GM12892 (cell line): ENCODE measurements around the gene EXOSC5.

Experiments
- DNase-seq: peaks from one replicate; pipeline ENCODE4 v3.0.0; 2011; ENCODE audit not compliant: insufficient read length
- FAIRE-seq: peaks from 2 replicates; lab custom pipeline; 2011; peaks lifted over from hg19 to GRCh38; lab: Jason Lieb, UNC
- POLR2A ChIP-seq: IDR thresholded peaks from 2 replicates; pipeline ENCODE4 v1.6.1; 2011; ENCODE audit warnings: low read depth, low read length, control low read depth
- POLR2AphosphoS5 ChIP-seq: IDR thresholded peaks from 2 replicates; pipeline ENCODE4 v1.6.1; 2011; ENCODE audit warnings: low read depth, low read length, control low read depth
- TAF1 ChIP-seq: IDR thresholded peaks from 2 replicates; pipeline ENCODE4 v1.6.1; 2011; ENCODE audit warnings: low read depth, mild to moderate bottlenecking, control low read depth, low read length, borderline replicate concordance

EXOSC5 gene

GRCh38 chr19:41422955-41423354, 25.8 kb upstream of the EXOSC5 start:
- TF ChIP-seq POLR2A (no peak), TAF1 (no peak), POLR2AphosphoS5 (no peak)
- DNase-seq (no peak), FAIRE-seq (no peak)

DNA sequence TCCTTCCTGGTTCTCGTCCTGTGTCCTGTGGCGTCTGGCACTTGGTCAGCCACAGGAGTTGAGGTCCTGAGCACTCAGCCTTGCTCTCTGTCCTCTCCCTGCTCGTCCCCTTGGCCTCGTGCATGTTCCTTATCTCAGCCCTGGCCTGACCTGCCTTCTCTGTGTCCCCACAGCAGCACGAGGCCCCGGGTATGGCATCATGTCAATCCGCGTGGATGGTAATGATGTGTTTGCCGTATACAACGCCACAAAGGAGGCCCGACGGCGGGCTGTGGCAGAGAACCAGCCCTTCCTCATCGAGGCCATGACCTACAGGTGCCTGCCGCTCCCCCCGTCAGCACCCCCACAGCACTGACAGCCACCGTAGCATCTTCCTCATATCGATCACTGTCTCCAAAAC, 25.3 kb upstream of the EXOSC5 start:
- DNase-seq (no peak), FAIRE-seq (no peak)
- TF ChIP-seq POLR2A (no peak), POLR2AphosphoS5 (no peak), TAF1 (no peak)

GRCh38 chr19:41421973-41422372, 24.8 kb upstream of the EXOSC5 start:
- TF ChIP-seq POLR2A (no peak), POLR2AphosphoS5 (no peak), TAF1 (no peak)
- FAIRE-seq (no peak), DNase-seq (no peak)

DNA sequence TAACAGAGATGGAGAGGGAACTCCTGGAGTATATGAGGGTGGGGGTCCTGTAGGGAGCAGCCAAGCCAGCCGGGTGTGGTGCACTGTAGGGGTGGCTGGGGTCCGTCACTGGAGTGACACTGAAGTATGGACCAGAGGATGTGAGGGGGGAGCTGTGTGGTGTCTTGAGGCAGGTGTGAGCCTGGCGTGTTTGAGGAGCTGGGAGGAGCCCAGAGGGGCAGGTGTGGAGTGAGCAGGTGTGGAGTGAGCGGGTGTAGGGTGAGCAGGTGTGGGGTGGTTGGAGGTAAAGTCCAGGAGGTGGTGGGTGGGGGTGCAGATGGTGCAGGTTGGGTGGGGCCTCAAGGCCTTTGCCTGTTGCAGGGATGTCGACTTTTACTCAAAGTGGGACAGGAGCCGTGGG, 24.2 kb upstream of the EXOSC5 start:
- TF ChIP-seq TAF1 (no peak), POLR2A (no peak), POLR2AphosphoS5 (no peak)
- DNase-seq: no peak
- no peak for FAIRE-seq

- DNase-seq (no peak), FAIRE-seq (no peak)
- TF ChIP-seq POLR2A (no peak), POLR2AphosphoS5 (no peak), TAF1 (no peak)
Observed at GRCh38 chr19:41420101-41420880, 23.1 kb upstream of the EXOSC5 start.

DNA sequence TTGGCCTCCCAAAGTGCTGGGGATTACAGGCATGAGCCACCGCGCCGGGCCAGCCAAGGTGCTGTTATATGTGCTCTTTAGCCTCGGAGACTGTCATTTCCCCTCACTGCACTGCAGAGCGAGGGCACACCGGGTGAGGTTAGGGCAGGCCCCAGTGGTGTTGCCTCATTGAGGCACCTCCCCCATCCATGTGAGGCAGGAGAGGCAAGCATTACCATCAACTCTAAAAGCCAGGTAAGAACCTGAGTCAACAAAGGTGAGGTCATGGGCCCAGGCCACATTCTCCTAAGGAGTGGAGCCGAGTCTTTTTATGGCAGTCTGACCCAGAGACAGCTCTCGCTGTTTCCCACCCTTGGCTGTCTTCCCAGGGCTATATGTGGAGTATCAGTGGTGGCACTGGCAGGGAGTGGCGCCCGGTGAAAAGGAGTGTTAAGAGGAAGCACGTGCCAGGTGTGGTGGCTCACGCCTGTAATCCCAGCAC, 19.1 kb upstream of the EXOSC5 start:
- no peak for DNase-seq

DNA sequence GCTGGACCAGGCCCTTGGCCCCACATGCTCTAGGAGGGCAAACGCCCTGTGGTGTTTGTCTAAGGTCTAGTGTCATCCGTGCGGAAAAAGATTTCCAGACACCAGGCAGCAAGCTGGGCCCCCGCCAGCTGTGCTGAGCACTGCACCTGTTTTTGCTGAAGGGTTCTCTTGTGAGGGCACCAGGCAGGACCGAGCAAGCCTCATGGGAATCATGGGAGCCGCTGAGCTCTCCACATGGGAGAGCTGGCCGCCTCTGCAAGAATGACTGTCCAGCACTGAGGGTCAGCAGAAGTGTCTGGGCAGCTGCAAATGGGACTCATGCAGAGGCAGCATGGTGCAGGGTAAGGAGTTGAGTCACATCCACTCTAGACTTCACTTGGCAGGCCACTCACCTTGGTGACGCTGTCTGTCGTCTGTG, 18.0 kb upstream of the EXOSC5 start:
- TF ChIP-seq POLR2AphosphoS5: no peak
- TF ChIP-seq TAF1: no peak
- no peak for TF ChIP-seq POLR2A
- no peak for FAIRE-seq

More for the DNA sequence above, 19.1 kb upstream of the EXOSC5 start:
- FAIRE-seq: no peak
- TF ChIP-seq POLR2A (no peak), TAF1 (no peak), POLR2AphosphoS5 (no peak)

GRCh38 chr19:41414461-41414860, 17.3 kb upstream of the EXOSC5 start:
- DNase-seq (no peak), FAIRE-seq (no peak)
- no peak for TF ChIP-seq POLR2AphosphoS5
- TF ChIP-seq POLR2A: no peak
- TF ChIP-seq TAF1: no peak

More for the DNA sequence above, 18.0 kb upstream of the EXOSC5 start:
- DNase-seq: no peak

DNA sequence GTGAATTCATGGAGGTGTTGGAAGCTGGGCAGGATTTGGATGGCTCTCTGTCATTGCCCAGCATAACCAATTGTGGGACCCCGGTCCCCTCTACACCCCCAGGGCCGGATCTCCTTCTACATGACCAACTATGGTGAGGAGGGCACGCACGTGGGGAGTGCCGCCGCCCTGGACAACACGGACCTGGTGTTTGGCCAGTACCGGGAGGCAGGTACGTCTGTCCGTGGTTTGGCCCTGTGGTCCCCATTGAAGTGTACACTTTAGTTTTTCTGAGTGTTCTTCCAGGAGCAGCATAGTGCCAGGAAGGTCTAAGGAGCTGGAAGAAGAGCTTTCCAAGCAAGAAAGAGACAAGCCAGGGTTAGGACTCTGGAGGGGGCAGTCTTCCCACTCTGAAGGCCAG, 16.8 kb upstream of the EXOSC5 start:
- TF ChIP-seq POLR2AphosphoS5 (no peak), TAF1 (no peak)
- DNase-seq: no peak
- no peak for FAIRE-seq

- TF ChIP-seq POLR2AphosphoS5 (no peak), TAF1 (no peak), POLR2A (no peak)
- no peak for DNase-seq
- FAIRE-seq: no peak
Observed at GRCh38 chr19:41412953-41413352, 15.8 kb upstream of the EXOSC5 start.

DNA sequence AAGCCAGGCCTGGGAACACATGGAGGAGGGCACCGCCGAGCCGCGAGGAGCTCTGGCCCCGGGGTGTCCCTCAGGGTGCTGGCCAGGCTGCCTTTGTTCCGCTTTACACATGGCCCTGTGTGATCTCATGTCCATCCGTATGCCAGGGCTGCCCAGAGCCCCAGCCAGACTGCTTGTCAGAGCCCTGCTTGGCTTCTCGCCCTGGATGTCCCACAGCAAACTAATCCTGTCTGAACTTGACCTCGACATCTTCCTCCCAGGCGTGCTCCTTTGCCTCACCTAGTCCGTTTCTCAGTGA, 14.8 kb upstream of the EXOSC5 start:
- no peak for FAIRE-seq
- DNase-seq: no peak
- no peak for TF ChIP-seq POLR2A
- TF ChIP-seq TAF1: no peak
- TF ChIP-seq POLR2AphosphoS5: no peak

DNA sequence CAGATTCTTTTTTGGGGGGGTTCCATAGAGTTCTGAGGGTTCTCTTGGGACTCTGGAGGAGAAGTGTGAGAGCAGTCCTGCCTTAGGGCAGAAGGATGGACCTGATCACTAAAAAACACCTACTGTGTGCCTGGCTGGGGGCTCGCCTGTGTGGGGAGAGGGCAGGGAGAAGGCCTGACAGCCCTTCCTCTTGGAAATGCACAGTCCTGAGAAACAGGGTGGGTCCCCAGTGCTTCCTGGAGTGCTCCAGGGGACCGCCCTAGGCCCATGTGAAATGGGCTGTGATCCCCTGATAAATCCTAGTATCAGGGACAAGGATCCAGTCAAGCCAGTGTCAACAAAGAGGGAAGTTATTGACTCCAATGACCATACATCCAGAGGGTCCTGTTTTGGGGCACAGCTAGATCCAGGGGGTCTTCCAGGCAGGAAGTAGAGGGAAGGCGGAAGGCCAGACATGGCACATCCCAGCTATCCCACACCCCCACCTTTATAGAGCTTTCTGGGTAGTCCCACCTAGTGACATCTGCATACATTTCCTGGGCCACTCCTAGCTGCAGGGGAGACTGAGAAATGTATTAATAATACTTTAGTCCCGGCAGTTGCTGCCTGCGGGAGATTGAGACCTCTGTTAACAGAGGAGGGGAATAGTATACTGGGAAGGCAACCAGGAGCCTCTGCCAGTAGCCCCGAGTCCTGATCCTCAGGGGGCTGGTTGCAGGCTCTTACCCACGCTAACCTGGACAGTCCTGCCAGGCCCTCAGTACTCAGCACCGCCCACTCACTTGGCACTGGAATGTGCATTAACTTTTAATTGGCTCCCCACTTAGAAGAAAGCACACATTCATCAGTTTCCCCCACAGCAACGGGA, 14.2 kb upstream of the EXOSC5 start:
- DNase-seq (no peak), FAIRE-seq (no peak)
- TF ChIP-seq TAF1 (no peak), POLR2A (no peak), POLR2AphosphoS5 (no peak)
